Measurements from ENCODE around the gene MYADML2. TPM values are rescaled to one million over a fixed set of nuclear protein-coding genes. Genes with fewer than 3 reads are reported as not detected.

Gene MYADML2
- total and polyA plus RNA-seq, 2 experiments from 2014 or later: 0.70 to 1.7 TPM

DNA sequence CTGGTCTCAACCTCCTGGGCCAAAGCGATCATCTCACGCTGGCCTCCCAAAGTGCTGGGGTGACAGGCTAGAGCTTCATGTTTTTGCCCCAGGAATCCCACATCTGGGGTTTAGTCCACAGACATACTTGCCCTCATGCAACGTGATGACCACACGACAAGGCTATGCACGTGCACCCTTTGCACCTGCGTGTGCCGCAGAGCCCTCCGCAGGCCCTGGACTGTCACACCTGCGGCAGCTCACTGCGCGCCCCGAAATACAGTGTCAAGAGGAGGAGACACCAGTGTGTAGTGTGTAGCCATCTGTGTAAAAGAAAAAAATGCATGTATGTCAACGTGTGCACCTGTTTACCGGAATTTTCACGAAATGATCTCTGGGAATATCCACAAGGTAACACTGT lies 3.5 kb upstream of the MYADML2 start:
- Mint-ChIP-seq H3K4me3 (no peak overlapping the region), H3K36me3 (ENCODE audit: low read depth) (no peaks in the 10 kb centered on the region), H3K9me3 (no peaks in the 10 kb centered on the region; the same call in 2 of the 3 replicates), H3K27ac (no peak overlapping the region), H3K27me3 (ENCODE audit: insufficient read depth, low read depth, poor library complexity) (peaks cover 14% of the 10 kb centered on the region), H3K4me1 (peaks cover 3% of the 10 kb centered on the region; the same call in 1 of the 3 replicates)
- no peak for TF ChIP-seq STAT1 (IDR thresholded peaks at IDR 0.05; ENCODE audit: unreplicated experiment)
- TF ChIP-seq, protein P1, sequence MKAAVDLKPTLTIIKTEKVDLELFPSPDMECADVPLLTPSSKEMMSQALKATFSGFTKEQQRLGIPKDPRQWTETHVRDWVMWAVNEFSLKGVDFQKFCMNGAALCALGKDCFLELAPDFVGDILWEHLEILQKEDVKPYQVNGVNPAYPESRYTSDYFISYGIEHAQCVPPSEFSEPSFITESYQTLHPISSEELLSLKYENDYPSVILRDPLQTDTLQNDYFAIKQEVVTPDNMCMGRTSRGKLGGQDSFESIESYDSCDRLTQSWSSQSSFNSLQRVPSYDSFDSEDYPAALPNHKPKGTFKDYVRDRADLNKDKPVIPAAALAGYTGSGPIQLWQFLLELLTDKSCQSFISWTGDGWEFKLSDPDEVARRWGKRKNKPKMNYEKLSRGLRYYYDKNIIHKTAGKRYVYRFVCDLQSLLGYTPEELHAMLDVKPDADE (IDR thresholded peaks at IDR 0.05): no peak
- TF ChIP-seq, protein P2, sequence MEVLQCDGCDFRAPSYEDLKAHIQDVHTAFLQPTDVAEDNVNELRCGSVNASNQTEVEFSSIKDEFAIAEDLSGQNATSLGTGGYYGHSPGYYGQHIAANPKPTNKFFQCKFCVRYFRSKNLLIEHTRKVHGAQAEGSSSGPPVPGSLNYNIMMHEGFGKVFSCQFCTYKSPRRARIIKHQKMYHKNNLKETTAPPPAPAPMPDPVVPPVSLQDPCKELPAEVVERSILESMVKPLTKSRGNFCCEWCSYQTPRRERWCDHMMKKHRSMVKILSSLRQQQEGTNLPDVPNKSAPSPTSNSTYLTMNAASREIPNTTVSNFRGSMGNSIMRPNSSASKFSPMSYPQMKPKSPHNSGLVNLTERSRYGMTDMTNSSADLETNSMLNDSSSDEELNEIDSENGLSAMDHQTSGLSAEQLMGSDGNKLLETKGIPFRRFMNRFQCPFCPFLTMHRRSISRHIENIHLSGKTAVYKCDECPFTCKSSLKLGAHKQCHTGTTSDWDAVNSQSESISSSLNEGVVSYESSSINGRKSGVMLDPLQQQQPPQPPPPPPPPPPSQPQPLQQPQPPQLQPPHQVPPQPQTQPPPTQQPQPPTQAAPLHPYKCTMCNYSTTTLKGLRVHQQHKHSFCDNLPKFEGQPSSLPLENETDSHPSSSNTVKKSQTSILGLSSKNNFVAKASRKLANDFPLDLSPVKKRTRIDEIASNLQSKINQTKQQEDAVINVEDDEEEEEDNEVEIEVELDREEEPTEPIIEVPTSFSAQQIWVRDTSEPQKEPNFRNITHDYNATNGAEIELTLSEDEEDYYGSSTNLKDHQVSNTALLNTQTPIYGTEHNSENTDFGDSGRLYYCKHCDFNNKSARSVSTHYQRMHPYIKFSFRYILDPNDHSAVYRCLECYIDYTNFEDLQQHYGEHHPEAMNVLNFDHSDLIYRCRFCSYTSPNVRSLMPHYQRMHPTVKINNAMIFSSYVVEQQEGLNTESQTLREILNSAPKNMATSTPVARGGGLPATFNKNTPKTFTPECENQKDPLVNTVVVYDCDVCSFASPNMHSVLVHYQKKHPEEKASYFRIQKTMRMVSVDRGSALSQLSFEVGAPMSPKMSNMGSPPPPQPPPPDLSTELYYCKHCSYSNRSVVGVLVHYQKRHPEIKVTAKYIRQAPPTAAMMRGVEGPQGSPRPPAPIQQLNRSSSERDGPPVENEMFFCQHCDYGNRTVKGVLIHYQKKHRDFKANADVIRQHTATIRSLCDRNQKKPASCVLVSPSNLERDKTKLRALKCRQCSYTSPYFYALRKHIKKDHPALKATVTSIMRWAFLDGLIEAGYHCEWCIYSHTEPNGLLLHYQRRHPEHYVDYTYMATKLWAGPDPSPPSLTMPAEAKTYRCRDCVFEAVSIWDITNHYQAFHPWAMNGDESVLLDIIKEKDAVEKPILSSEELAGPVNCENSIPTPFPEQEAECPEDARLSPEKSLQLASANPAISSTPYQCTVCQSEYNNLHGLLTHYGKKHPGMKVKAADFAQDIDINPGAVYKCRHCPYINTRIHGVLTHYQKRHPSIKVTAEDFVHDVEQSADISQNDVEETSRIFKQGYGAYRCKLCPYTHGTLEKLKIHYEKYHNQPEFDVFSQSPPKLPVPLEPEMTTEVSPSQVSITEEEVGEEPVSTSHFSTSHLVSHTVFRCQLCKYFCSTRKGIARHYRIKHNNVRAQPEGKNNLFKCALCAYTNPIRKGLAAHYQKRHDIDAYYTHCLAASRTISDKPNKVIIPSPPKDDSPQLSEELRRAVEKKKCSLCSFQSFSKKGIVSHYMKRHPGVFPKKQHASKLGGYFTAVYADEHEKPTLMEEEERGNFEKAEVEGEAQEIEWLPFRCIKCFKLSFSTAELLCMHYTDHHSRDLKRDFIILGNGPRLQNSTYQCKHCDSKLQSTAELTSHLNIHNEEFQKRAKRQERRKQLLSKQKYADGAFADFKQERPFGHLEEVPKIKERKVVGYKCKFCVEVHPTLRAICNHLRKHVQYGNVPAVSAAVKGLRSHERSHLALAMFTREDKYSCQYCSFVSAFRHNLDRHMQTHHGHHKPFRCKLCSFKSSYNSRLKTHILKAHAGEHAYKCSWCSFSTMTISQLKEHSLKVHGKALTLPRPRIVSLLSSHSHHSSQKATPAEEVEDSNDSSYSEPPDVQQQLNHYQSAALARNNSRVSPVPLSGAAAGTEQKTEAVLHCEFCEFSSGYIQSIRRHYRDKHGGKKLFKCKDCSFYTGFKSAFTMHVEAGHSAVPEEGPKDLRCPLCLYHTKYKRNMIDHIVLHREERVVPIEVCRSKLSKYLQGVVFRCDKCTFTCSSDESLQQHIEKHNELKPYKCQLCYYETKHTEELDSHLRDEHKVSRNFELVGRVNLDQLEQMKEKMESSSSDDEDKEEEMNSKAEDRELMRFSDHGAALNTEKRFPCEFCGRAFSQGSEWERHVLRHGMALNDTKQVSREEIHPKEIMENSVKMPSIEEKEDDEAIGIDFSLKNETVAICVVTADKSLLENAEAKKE (CRISPR knock-in tag; IDR thresholded peaks at IDR 0.05): no peak
- TF ChIP-seq, protein P3, sequence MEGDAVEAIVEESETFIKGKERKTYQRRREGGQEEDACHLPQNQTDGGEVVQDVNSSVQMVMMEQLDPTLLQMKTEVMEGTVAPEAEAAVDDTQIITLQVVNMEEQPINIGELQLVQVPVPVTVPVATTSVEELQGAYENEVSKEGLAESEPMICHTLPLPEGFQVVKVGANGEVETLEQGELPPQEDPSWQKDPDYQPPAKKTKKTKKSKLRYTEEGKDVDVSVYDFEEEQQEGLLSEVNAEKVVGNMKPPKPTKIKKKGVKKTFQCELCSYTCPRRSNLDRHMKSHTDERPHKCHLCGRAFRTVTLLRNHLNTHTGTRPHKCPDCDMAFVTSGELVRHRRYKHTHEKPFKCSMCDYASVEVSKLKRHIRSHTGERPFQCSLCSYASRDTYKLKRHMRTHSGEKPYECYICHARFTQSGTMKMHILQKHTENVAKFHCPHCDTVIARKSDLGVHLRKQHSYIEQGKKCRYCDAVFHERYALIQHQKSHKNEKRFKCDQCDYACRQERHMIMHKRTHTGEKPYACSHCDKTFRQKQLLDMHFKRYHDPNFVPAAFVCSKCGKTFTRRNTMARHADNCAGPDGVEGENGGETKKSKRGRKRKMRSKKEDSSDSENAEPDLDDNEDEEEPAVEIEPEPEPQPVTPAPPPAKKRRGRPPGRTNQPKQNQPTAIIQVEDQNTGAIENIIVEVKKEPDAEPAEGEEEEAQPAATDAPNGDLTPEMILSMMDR (conservative IDR thresholded peaks at IDR 0.05; ENCODE audit: low read depth in 2 of 2): no peak
- TF ChIP-seq CREB1 (CRISPR knock-in tag; IDR thresholded peaks at IDR 0.05; ENCODE audit: low read depth): no peak
- TF ChIP-seq, protein P4, sequence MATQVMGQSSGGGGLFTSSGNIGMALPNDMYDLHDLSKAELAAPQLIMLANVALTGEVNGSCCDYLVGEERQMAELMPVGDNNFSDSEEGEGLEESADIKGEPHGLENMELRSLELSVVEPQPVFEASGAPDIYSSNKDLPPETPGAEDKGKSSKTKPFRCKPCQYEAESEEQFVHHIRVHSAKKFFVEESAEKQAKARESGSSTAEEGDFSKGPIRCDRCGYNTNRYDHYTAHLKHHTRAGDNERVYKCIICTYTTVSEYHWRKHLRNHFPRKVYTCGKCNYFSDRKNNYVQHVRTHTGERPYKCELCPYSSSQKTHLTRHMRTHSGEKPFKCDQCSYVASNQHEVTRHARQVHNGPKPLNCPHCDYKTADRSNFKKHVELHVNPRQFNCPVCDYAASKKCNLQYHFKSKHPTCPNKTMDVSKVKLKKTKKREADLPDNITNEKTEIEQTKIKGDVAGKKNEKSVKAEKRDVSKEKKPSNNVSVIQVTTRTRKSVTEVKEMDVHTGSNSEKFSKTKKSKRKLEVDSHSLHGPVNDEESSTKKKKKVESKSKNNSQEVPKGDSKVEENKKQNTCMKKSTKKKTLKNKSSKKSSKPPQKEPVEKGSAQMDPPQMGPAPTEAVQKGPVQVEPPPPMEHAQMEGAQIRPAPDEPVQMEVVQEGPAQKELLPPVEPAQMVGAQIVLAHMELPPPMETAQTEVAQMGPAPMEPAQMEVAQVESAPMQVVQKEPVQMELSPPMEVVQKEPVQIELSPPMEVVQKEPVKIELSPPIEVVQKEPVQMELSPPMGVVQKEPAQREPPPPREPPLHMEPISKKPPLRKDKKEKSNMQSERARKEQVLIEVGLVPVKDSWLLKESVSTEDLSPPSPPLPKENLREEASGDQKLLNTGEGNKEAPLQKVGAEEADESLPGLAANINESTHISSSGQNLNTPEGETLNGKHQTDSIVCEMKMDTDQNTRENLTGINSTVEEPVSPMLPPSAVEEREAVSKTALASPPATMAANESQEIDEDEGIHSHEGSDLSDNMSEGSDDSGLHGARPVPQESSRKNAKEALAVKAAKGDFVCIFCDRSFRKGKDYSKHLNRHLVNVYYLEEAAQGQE (IDR thresholded peaks at IDR 0.05; ENCODE audit: unreplicated experiment): no peak
- Histone ChIP-seq H3K79me2 (replicated peaks; ENCODE audit: insufficient read depth) (no peaks in the 10 kb centered on the region), H3K4me1 (ENCODE audit: insufficient read depth) (no peaks in the 10 kb centered on the region), H3K27ac (ENCODE audit: low read depth) (no peak overlapping the region), H3K27me3 (ENCODE audit: insufficient read depth) (no peaks in the 10 kb centered on the region; the same call in 1 of the 2 replicates), H4K20me1 (replicated peaks; ENCODE audit: insufficient read depth) (no peaks in the 10 kb centered on the region; the same call in 1 of the 2 replicates), H3K36me3 (ENCODE audit: insufficient read depth) (no peaks in the 10 kb centered on the region), H3K4me2 (no peak overlapping the region), H3F3A (replicated peaks; ENCODE audit: low read depth) (no peaks in the 10 kb centered on the region), H3K4me3 (no peak overlapping the region), H2AFZ (no peak overlapping the region), H3K9me2 (ENCODE audit: insufficient read depth) (no peaks in the 10 kb centered on the region)
- ATAC-seq (no peak), DNase-seq (ENCODE audit: low spot score) (no peak)

Measured in GM23338 (cell line).